Measurements from ENCODE around the gene FASN.

The FASN gene

GRCh38 chr17:82080048-82080788, 17.8 kb downstream of the FASN start:
- H3K27me3 ChIP-seq (ENCODE audit: control insufficient read depth, insufficient read depth, low read length) = no peaks in the 10 kb centered on the region
- H3K4me1 ChIP-seq (ENCODE audit: control insufficient read depth, insufficient read depth, low read length) = no peaks in the 10 kb centered on the region
- H3K36me3 ChIP-seq (ENCODE audit: control insufficient read depth, insufficient read depth, low read length) = peaks cover 14% of the 10 kb centered on the region
- H3K27ac ChIP-seq (ENCODE audit: low read depth, low read length) = no peak overlapping the region
- H3K9ac ChIP-seq (ENCODE audit: low read length) = no peak overlapping the region
- no peak overlapping the region for H3K4me3 ChIP-seq (ENCODE audit: low read length)

GRCh38 chr17:82079001-82079677, 18.9 kb downstream of the FASN start:
- no peak overlapping the region for H3K4me3 ChIP-seq (ENCODE audit: low read length)
- no peaks in the 10 kb centered on the region for H3K4me1 ChIP-seq (ENCODE audit: control insufficient read depth, insufficient read depth, low read length)
- H3K36me3 ChIP-seq (ENCODE audit: control insufficient read depth, insufficient read depth, low read length) = peaks cover 10% of the 10 kb centered on the region
- no peak overlapping the region for H3K9ac ChIP-seq (ENCODE audit: low read length)
- no peaks in the 10 kb centered on the region for H3K27me3 ChIP-seq (ENCODE audit: control insufficient read depth, insufficient read depth, low read length)
- H3K27ac ChIP-seq (ENCODE audit: low read depth, low read length) = no peak overlapping the region

GRCh38 chr17:82078433-82078832, 19.6 kb downstream of the FASN start:
- Histone ChIP-seq H3K36me3 (ENCODE audit: control insufficient read depth, insufficient read depth, low read length) (peaks cover 7% of the 10 kb centered on the region), H3K9ac (ENCODE audit: low read length) (no peak overlapping the region), H3K27me3 (ENCODE audit: control insufficient read depth, insufficient read depth, low read length) (no peaks in the 10 kb centered on the region), H3K27ac (ENCODE audit: low read depth, low read length) (no peak overlapping the region), H3K4me3 (ENCODE audit: low read length) (no peak overlapping the region), H3K4me1 (ENCODE audit: control insufficient read depth, insufficient read depth, low read length) (no peaks in the 10 kb centered on the region)

GRCh38 chr17:82077617-82078358, 20.2 kb downstream of the FASN start:
- no peak overlapping the region for H3K4me3 ChIP-seq (ENCODE audit: low read length)
- no peaks in the 10 kb centered on the region for H3K27me3 ChIP-seq (ENCODE audit: control insufficient read depth, insufficient read depth, low read length)
- H3K27ac ChIP-seq (ENCODE audit: low read depth, low read length) = no peak overlapping the region
- no peaks in the 10 kb centered on the region for H3K4me1 ChIP-seq (ENCODE audit: control insufficient read depth, insufficient read depth, low read length)
- H3K36me3 ChIP-seq (ENCODE audit: control insufficient read depth, insufficient read depth, low read length) = peaks cover 7% of the 10 kb centered on the region
- H3K9ac ChIP-seq (ENCODE audit: low read length) = no peak overlapping the region

- no peak overlapping the region for H3K9ac ChIP-seq (ENCODE audit: low read length)
Measured at GRCh38 chr17:82076785-82077591, 21.0 kb downstream of the FASN start.

GRCh38 chr17:82076018-82076784, 21.8 kb downstream of the FASN start:
- Histone ChIP-seq H3K27me3 (ENCODE audit: control insufficient read depth, insufficient read depth, low read length) (no peaks in the 10 kb centered on the region), H3K4me3 (ENCODE audit: low read length) (no peak overlapping the region), H3K9ac (ENCODE audit: low read length) (no peak overlapping the region), H3K27ac (ENCODE audit: low read depth, low read length) (no peak overlapping the region), H3K36me3 (ENCODE audit: control insufficient read depth, insufficient read depth, low read length) (peaks cover 7% of the 10 kb centered on the region), H3K4me1 (ENCODE audit: control insufficient read depth, insufficient read depth, low read length) (no peaks in the 10 kb centered on the region)

More at GRCh38 chr17:82076785-82077591, 21.0 kb downstream of the FASN start:
- peaks cover 7% of the 10 kb centered on the region for H3K36me3 ChIP-seq (ENCODE audit: control insufficient read depth, insufficient read depth, low read length)
- H3K27me3 ChIP-seq (ENCODE audit: control insufficient read depth, insufficient read depth, low read length) = no peaks in the 10 kb centered on the region
- no peak overlapping the region for H3K4me3 ChIP-seq (ENCODE audit: low read length)
- no peaks in the 10 kb centered on the region for H3K4me1 ChIP-seq (ENCODE audit: control insufficient read depth, insufficient read depth, low read length)
- no peak overlapping the region for H3K27ac ChIP-seq (ENCODE audit: low read depth, low read length)

- Histone ChIP-seq H3K4me3 (ENCODE audit: low read length) (no peak overlapping the region), H3K27ac (ENCODE audit: low read depth, low read length) (no peak overlapping the region), H3K4me1 (ENCODE audit: control insufficient read depth, insufficient read depth, low read length) (no peaks in the 10 kb centered on the region), H3K9ac (ENCODE audit: low read length) (no peak overlapping the region), H3K27me3 (ENCODE audit: control insufficient read depth, insufficient read depth, low read length) (no peaks in the 10 kb centered on the region), H3K36me3 (ENCODE audit: control insufficient read depth, insufficient read depth, low read length) (no peaks in the 10 kb centered on the region)
Measured at GRCh38 chr17:82073446-82073845, 24.6 kb downstream of the FASN start.

- Histone ChIP-seq H3K27ac (ENCODE audit: low read depth, low read length) (no peak overlapping the region), H3K36me3 (ENCODE audit: control insufficient read depth, insufficient read depth, low read length) (no peaks in the 10 kb centered on the region), H3K4me1 (ENCODE audit: control insufficient read depth, insufficient read depth, low read length) (no peaks in the 10 kb centered on the region)
Measured at GRCh38 chr17:82072827-82073226, 25.2 kb downstream of the FASN start.

GRCh38 chr17:82070611-82071010, 27.4 kb downstream of the FASN start:
- H3K36me3 ChIP-seq (ENCODE audit: control insufficient read depth, insufficient read depth, low read length) = no peaks in the 10 kb centered on the region

More at GRCh38 chr17:82072827-82073226, 25.2 kb downstream of the FASN start:
- H3K27me3 ChIP-seq (ENCODE audit: control insufficient read depth, insufficient read depth, low read length) = no peaks in the 10 kb centered on the region
- no peak overlapping the region for H3K9ac ChIP-seq (ENCODE audit: low read length)
- no peak overlapping the region for H3K4me3 ChIP-seq (ENCODE audit: low read length)

GRCh38 chr17:82065638-82066303, 32.3 kb downstream of the FASN start, which contains the start of gene DUS1L:
DUS1L (minus strand) TSS chr17:82065804; CDS start chr17:82065059, 745 bp downstream.
- H3K4me1 ChIP-seq (ENCODE audit: control insufficient read depth, insufficient read depth, low read length) = no peaks in the 10 kb centered on the region
- peak within 1 kb of the TSS; percentile 80 for H3K9ac ChIP-seq (ENCODE audit: low read length)
- peak within 1 kb of the TSS; percentile 92 for H3K27ac ChIP-seq (ENCODE audit: low read depth, low read length)
- H3K36me3 ChIP-seq (ENCODE audit: control insufficient read depth, insufficient read depth, low read length) = peaks cover 16% of the 10 kb centered on the region
- peak within 1 kb of the TSS; percentile 88 for H3K4me3 ChIP-seq (ENCODE audit: low read length)
- no peaks in the 10 kb centered on the region for H3K27me3 ChIP-seq (ENCODE audit: control insufficient read depth, insufficient read depth, low read length)

More at GRCh38 chr17:82070611-82071010, 27.4 kb downstream of the FASN start:
- H3K27me3 ChIP-seq (ENCODE audit: control insufficient read depth, insufficient read depth, low read length) = no peaks in the 10 kb centered on the region
- H3K4me1 ChIP-seq (ENCODE audit: control insufficient read depth, insufficient read depth, low read length) = no peaks in the 10 kb centered on the region
- no peak overlapping the region for H3K4me3 ChIP-seq (ENCODE audit: low read length)
- H3K9ac ChIP-seq (ENCODE audit: low read length) = no peak overlapping the region
- no peak overlapping the region for H3K27ac ChIP-seq (ENCODE audit: low read depth, low read length)

- Histone ChIP-seq H3K4me1 (ENCODE audit: control insufficient read depth, insufficient read depth, low read length) (no peaks in the 10 kb centered on the region), H3K27ac (ENCODE audit: low read depth, low read length) (peak overlapping the region; percentile 68), H3K27me3 (ENCODE audit: control insufficient read depth, insufficient read depth, low read length) (no peaks in the 10 kb centered on the region), H3K4me3 (ENCODE audit: low read length) (peak overlapping the region; percentile 78), H3K9ac (ENCODE audit: low read length) (peak overlapping the region; percentile 40), H3K36me3 (ENCODE audit: control insufficient read depth, insufficient read depth, low read length) (peaks cover 18% of the 10 kb centered on the region)
Measured at GRCh38 chr17:82065193-82065637, 32.8 kb downstream of the FASN start.

Data from rectal smooth muscle tissue (tissue), 1 donor.